ENCODE measurements around the gene PASK.

PASK gene

DNA sequence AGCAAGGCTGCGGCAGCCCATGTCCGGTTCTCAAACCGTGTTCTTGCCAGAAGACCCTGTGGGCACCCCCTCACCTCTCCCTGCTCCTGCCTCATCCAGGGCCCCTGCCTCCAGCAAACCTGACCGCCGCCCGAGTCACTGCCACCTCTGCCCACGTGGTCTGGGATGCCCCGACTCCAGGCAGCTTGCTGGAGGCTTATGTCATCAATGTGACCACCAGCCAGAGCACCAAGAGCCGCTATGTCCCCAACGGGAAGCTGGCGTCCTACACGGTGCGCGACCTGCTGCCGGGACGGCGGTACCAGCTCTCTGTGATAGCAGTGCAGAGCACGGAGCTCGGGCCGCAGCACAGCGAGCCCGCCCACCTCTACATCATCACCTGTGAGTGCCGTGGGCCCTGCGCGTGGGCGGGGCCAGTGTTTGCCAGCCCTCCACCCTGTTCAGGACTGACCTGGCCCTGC, 79.4 kb downstream of the PASK start:
- H3K9me3 ChIP-seq: no peaks in the 10 kb centered on the region
- H3K9ac ChIP-seq: no peak overlapping the region
- H3K27me3 ChIP-seq: no peaks in the 10 kb centered on the region
- no peaks in the 10 kb centered on the region for H3K4me1 ChIP-seq
- no peak for TF ChIP-seq Cebpa-rat (IDR thresholded peaks at IDR 0.05)
- peaks cover 8% of the 10 kb centered on the region; the same call in 1 of the 2 replicates for H3K36me3 ChIP-seq
- peaks cover 20% of the 10 kb centered on the region; the same call in 1 of the 2 replicates for H4K20me1 ChIP-seq
- H3K4me2 ChIP-seq: no peak overlapping the region
- no peak overlapping the region for H3K4me3 ChIP-seq
- H3K27ac ChIP-seq: no peak overlapping the region

DNA sequence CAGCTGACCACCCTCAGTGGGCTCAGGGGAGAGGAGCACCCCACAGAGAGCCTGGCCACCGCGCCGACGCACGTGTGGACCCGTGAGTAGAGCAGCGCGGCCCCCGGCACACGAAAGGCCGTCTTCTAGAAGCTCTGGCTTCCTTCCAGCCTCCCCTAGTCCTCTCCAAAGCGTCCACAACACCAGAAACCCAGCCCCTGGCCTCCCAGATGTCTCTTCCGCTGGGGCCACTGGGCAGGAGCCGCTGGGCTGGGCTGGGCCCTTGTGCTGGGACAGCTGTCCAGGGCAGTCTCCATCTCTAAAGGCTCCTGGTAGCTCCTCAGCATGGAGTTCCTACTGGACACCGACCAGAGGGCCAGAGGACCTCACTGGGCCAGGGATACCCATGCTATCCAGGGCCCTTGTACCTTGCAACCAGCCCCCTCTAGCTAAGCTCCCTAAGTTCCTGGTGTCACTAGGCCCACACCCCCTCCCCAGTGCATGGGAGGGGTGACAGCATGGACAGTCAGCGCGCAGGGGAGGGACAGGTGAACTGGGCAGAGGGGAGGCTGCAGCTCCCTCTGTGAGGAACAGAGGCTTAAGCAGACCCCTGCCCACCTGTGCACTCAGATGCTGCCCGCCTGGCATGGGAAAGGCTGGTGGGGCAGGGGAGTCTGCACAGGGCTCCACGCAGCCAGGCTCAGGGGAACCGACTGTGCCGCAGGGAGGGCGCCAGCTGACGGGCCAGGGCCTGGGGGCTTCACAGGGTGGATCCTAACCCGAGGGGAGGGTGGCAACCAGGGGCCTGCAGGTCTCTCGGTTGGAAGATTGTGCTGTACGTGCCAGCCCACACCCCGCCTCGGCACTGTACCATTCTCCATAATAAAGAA, 80.1 kb downstream of the PASK start:
- no peaks in the 10 kb centered on the region for H3K27me3 ChIP-seq
- H3K9me3 ChIP-seq: no peaks in the 10 kb centered on the region
- no peaks in the 10 kb centered on the region; the same call in 1 of the 2 replicates for H3K4me1 ChIP-seq
- peaks cover 4% of the 10 kb centered on the region; the same call in 1 of the 2 replicates for H3K36me3 ChIP-seq
- TF ChIP-seq Cebpa-rat (IDR thresholded peaks at IDR 0.05): no peak
- no peak overlapping the region for H3K4me3 ChIP-seq
- no peak overlapping the region for H3K4me2 ChIP-seq
- no peak overlapping the region for H3K9ac ChIP-seq
- H3K27ac ChIP-seq: no peak overlapping the region
- peaks cover 20% of the 10 kb centered on the region; the same call in 1 of the 2 replicates for H4K20me1 ChIP-seq

DNA sequence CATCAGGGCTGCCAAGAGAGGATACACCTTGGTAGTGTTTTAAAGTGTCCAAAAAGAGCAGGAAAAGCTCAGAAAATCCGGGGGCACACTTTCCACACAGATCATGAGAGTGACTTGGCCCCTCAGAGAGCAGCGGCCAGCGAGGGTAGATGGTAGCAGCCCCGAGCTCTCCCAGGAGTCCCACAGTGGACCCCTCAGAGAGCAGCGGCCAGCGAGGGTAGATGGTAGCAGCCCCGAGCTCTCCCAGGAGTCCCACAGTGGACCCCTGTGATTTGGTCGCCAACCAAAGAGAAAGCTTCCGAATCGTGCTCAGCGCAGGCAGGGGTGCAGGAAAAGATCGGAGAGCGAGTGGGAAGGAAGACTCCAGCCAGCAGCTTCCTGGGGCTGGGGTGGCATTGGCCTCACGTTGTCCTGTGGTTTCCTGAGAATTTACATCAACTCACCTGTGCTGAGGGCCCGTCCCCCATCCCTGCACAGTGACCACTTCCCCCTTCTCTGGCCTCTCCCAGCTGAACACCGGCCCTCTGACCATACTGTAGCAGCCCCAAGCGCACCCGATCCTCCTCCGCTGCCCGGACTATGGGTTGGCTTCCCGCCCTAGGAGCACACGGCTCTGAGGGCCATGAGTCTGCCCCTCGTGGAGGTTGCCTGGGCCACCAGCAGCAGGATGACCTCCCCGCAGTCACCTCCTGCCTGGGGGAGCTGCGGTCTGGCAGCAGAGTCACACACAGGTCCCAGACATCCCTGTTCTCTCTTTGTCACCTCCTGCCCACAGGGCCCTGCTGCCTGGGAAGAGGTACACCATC, 80.9 kb downstream of the PASK start:
- TF ChIP-seq Cebpa-rat (IDR thresholded peaks at IDR 0.05): no peak
- no peaks in the 10 kb centered on the region; the same call in 1 of the 2 replicates for H3K4me1 ChIP-seq
- no peak overlapping the region for H3K4me3 ChIP-seq
- no peaks in the 10 kb centered on the region for H3K27me3 ChIP-seq
- H3K9ac ChIP-seq: no peak overlapping the region
- no peaks in the 10 kb centered on the region for H3K9me3 ChIP-seq
- no peaks in the 10 kb centered on the region for H3K36me3 ChIP-seq
- no peak overlapping the region for H3K4me2 ChIP-seq
- peaks cover 20% of the 10 kb centered on the region; the same call in 1 of the 2 replicates for H4K20me1 ChIP-seq
- H3K27ac ChIP-seq: no peak overlapping the region

DNA sequence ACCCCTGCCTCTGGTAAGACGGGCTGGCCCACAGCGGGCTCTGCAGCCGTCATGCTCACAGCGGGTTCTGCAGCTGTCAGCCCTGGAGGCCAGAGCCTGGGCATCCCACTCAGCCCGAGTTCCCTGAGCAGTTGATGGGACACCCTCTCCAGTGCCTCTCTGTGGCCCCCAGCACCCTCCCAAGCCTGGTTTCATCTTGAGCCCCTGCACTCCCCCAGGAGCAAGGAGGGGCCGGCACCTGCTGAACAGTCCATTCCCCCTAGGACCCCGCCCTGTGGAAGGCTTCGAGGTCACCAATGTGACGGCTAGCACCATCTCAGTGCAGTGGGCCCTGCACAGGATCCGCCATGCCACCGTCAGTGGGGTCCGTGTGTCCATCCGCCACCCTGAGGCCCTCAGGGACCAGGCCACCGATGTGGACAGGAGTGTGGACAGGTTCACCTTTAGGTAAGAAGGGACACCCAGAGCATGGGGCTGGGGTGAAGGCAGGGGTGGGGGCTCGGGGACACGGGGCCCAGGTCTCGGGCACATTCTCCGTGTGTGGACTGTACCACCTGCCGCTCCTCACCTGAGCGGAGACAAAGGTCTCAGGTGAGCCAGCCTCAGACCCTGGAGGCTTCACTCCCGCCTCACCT, 81.7 kb downstream of the PASK start:
- peaks cover 20% of the 10 kb centered on the region; the same call in 1 of the 2 replicates for H4K20me1 ChIP-seq
- H3K4me2 ChIP-seq: no peak overlapping the region
- no peaks in the 10 kb centered on the region; the same call in 1 of the 2 replicates for H3K4me1 ChIP-seq
- no peaks in the 10 kb centered on the region for H3K27me3 ChIP-seq
- no peaks in the 10 kb centered on the region for H3K9me3 ChIP-seq
- no peak overlapping the region for H3K9ac ChIP-seq
- no peaks in the 10 kb centered on the region for H3K36me3 ChIP-seq
- no peak overlapping the region for H3K4me3 ChIP-seq
- H3K27ac ChIP-seq: no peak overlapping the region
- no peak for TF ChIP-seq Cebpa-rat (IDR thresholded peaks at IDR 0.05)

DNA sequence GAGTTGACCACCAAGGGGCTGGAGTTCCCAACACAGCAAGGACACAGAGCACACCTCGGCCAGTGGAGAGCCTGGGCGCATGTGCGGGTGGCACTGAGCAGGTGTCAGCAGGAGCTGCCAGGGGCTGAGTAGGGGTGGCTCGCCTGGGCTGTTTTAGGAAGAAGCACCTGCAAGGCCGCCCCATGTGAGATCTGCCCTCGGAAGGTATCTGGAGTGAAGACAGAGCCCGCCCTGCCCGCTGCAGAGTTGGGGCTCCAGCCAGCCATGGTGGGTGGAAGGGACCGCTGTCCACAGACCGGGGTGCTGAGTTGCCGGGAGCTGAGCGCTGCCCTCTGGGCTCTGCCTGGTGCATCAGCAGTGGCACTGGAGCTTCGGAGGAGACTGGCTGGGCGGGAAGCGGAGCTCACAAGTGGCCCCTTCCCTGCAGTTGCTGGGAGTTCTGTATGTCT, 82.4 kb downstream of the PASK start:
- Histone ChIP-seq H3K4me1 (no peaks in the 10 kb centered on the region; the same call in 1 of the 2 replicates), H3K36me3 (no peaks in the 10 kb centered on the region), H3K9ac (no peak overlapping the region), H3K27me3 (no peaks in the 10 kb centered on the region), H3K4me2 (no peak overlapping the region), H3K4me3 (no peak overlapping the region), H4K20me1 (peaks cover 20% of the 10 kb centered on the region; the same call in 1 of the 2 replicates), H3K9me3 (no peaks in the 10 kb centered on the region), H3K27ac (no peak overlapping the region)
- no peak for TF ChIP-seq Cebpa-rat (IDR thresholded peaks at IDR 0.05)

DNA sequence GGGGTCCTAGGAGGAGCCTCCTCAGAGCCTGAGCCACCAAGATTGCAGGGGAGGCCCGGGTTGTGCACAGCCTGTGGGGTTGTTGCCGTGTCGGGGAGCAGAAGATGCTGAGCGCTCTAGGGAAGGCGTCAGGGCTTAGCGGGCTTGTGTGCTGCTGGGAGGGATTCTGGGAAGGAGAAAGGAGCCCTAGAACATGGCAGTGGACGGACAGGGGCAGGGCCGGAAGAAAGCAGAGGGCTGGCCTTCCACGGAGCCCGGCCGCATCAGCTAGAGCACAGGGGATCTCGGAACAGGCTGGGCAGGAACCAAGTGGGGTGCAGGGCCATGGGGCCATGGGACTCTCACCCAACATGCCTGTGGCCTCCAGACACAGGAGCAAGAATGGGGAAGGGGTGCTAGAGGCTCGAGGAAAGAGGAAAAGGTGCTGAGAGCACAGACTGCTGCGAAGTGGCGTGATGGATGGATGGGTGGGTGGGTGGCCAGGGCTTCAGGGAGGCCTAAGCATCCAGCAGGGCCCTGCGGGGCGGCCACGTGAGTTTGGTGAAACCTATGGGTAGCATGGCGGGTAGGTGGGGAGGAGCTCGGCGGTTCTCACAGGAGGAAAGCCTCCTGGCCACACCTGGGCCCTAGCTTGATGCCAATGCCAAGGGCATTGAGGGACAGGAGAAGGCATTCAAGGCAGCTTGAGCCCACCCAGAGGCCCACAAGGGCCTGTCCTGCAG, 82.9 kb downstream of the PASK start:
- Histone ChIP-seq H3K4me2 (no peak overlapping the region), H4K20me1 (peaks cover 20% of the 10 kb centered on the region; the same call in 1 of the 2 replicates), H3K27ac (no peak overlapping the region), H3K4me1 (no peaks in the 10 kb centered on the region; the same call in 1 of the 2 replicates), H3K36me3 (no peaks in the 10 kb centered on the region), H3K27me3 (no peaks in the 10 kb centered on the region), H3K9me3 (no peaks in the 10 kb centered on the region), H3K9ac (no peak overlapping the region), H3K4me3 (no peak overlapping the region)
- TF ChIP-seq Cebpa-rat (IDR thresholded peaks at IDR 0.05): no peak

DNA sequence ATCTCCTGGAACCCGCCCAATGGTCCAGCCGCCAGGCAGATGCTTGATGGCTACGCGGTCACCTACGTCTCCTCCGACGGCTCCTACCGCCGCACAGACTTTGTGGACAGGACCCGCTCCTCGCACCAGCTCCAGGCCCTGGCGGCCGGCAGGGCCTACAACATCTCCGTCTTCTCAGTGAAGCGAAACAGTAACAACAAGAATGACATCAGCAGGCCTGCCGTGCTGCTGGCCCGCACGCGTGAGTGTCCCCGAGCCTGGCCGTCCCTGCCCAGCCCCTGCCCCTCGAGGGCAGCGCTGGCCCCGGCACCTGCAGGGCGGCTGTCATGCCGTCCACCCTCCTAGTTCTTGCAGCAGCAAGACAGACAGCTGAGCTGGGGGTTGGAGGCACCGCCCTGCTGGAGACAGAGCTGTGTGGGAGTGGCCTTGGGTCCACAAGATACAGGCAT, 83.9 kb downstream of the PASK start:
- H3K9ac ChIP-seq: no peak overlapping the region
- H3K36me3 ChIP-seq: no peaks in the 10 kb centered on the region
- TF ChIP-seq Cebpa-rat (IDR thresholded peaks at IDR 0.05): no peak
- no peak overlapping the region for H3K27ac ChIP-seq
- peaks cover 13% of the 10 kb centered on the region; the same call in 1 of the 2 replicates for H4K20me1 ChIP-seq
- H3K4me2 ChIP-seq: no peak overlapping the region
- no peaks in the 10 kb centered on the region; the same call in 1 of the 2 replicates for H3K4me1 ChIP-seq
- no peak overlapping the region for H3K4me3 ChIP-seq
- H3K27me3 ChIP-seq: no peaks in the 10 kb centered on the region
- no peaks in the 10 kb centered on the region for H3K9me3 ChIP-seq

DNA sequence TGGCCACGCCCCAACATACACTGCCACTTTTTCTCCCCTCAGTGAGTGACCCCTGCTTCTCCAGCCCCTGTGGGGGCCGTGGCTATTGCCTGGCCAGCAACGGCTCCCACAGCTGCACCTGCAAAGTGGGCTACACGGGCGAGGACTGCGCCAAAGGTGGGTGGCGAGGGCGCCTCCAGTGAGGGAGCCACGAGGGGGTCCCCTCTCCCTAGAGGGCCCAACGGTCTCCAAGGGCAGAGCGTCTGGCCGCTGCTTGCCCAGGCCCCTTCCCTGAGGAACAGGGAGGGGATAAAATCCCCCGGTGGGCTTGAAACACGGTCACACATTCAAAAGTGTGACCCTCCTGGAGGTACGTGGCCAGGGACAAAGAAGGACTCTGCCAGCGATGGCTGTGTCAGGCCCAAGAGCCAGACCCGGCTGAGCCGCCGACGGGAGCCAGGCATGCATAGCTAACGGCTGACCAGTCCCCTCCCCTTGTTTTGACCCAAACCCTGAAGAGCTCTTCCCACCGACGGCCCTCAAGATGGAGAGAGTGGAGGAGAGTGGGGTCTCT, 84.4 kb downstream of the PASK start:
- Histone ChIP-seq H3K27me3 (no peaks in the 10 kb centered on the region), H3K4me3 (no peak overlapping the region), H3K4me1 (no peaks in the 10 kb centered on the region; the same call in 1 of the 2 replicates), H3K9ac (no peak overlapping the region), H3K4me2 (no peak overlapping the region), H3K9me3 (no peaks in the 10 kb centered on the region), H3K36me3 (no peaks in the 10 kb centered on the region), H4K20me1 (peaks cover 12% of the 10 kb centered on the region; the same call in 1 of the 2 replicates), H3K27ac (no peak overlapping the region)
- TF ChIP-seq Cebpa-rat (IDR thresholded peaks at IDR 0.05): no peak

Data from BLaER1 (cell line).